ENCODE data around the gene CDC26.

- no peak for TF ChIP-seq CTCF (IDR thresholded peaks at IDR 0.05 in 4 of 5, conservative IDR thresholded peaks at IDR 0.05 in 1 of 5)
- TF ChIP-seq POLR2A (IDR thresholded peaks at IDR 0.05): no peak
These were observed 43.7 kb downstream of the CDC26 start for GRCh38 chr9:113231701-113232100.
